ENCODE data around the gene TSGA10IP.

The TSGA10IP gene

GRCh38 chr11:66008468-66009101 is 63.3 kb downstream of the TSGA10IP start:
- no peak for DNase-seq

All from NCI-H1417 (cell line).